MM.1S (cell line): ENCODE measurements around the gene PCDHGB5.

ENCODE experiments used
- DNase-seq: peaks from one replicate; pipeline ENCODE4 v3.0.0-alpha.2; 2015
- H2AFZ ChIP-seq: fragments of 300-600 bp; sonication (generic); 2 replicates; pipeline ENCODE4 v1.6.0; 2016; ENCODE audit warnings: antibody characterized with exemption, low read length
- H3F3A ChIP-seq: fragments of 300-600 bp; sonication (generic); 2 replicates; pipeline ENCODE4 v1.6.1; 2016; ENCODE audit warnings: mild to moderate bottlenecking, antibody characterized with exemption, low read length, moderate library complexity, mixed read lengths; ENCODE audit not compliant: insufficient read depth
- H3K27ac ChIP-seq: fragments of 300-600 bp; sonication (generic); 2 replicates; pipeline ENCODE4 v1.5.1; 2016; ENCODE audit warnings: mild to moderate bottlenecking, low read length
- H3K27me3 ChIP-seq: fragments of 300-600 bp; sonication (generic); replicated peaks from 2 replicates; pipeline ENCODE4 v1.6.0; 2016; ENCODE audit warnings: low read length; ENCODE audit not compliant: insufficient read depth
- H3K36me3 ChIP-seq: fragments of 300-600 bp; sonication (generic); replicated peaks from 2 replicates; pipeline ENCODE4 v1.6.1; 2016; ENCODE audit warnings: mild to moderate bottlenecking, low read length, mixed read lengths; ENCODE audit not compliant: insufficient read depth
- H3K4me1 ChIP-seq: fragments of 300-600 bp; sonication (generic); 2 replicates; pipeline ENCODE4 v1.6.1; 2016; ENCODE audit warnings: low read length, mixed read lengths
- H3K4me2 ChIP-seq: fragments of 300-600 bp; sonication (generic); 2 replicates; pipeline ENCODE4 v1.6.0; 2016; ENCODE audit warnings: low read depth, low read length
- H3K4me3 ChIP-seq: fragments of 300-600 bp; sonication (generic); 2 replicates; pipeline ENCODE4 v1.5.1; 2016; ENCODE audit warnings: low read length, mixed read lengths
- H3K79me2 ChIP-seq: fragments of 300-600 bp; sonication (generic); 2 replicates; pipeline ENCODE4 v1.6.1; 2016; ENCODE audit warnings: mixed run types, low read length, mixed read lengths
- H3K9ac ChIP-seq: fragments of 300-600 bp; sonication (generic); 2 replicates; pipeline ENCODE4 v1.6.1; 2016; ENCODE audit warnings: low read length, mixed read lengths
- H3K9me2 ChIP-seq: fragments of 300-600 bp; sonication (generic); replicated peaks from 2 replicates; pipeline ENCODE4 v1.6.1; 2016; ENCODE audit warnings: mild to moderate bottlenecking, low read length, mixed read lengths; ENCODE audit not compliant: insufficient read depth
- H3K9me3 ChIP-seq: fragments of 300-600 bp; sonication (generic); replicated peaks from 2 replicates; pipeline ENCODE4 v1.6.1; 2016; ENCODE audit warnings: mild to moderate bottlenecking, low read length, mixed read lengths; ENCODE audit not compliant: insufficient read depth
- H4K20me1 ChIP-seq: fragments of 300-600 bp; sonication (generic); 2 replicates; pipeline ENCODE4 v1.6.1; 2016; ENCODE audit warnings: mild to moderate bottlenecking, low read length, moderate library complexity, mixed read lengths; ENCODE audit not compliant: insufficient read depth
- CTCF ChIP-seq: fragments of 300-600 bp; sonication (generic); IDR thresholded peaks from 2 replicates; pipeline ENCODE4 v1.5.1; 2016; ENCODE audit warnings: antibody characterized with exemption, low read length, mixed read lengths
- EZH2 ChIP-seq: fragments of 300-600 bp; sonication (generic); optimal IDR thresholded peaks from 2 replicates; pipeline ENCODE3; 2017; ENCODE audit warnings: low read depth, mild to moderate bottlenecking, antibody characterized with exemption, low read length, mixed read lengths
- EZH2phosphoT487 ChIP-seq: fragments of 300-600 bp; sonication (generic); IDR thresholded peaks from 2 replicates; pipeline ENCODE4 v1.6.1; 2018; ENCODE audit warnings: antibody characterized with exemption, low read length

The PCDHGB5 gene

GRCh38 chr5:141437221-141437620, 39.5 kb downstream of the PCDHGB5 start:
- H3K79me2 ChIP-seq: no peaks in the 10 kb centered on the region
- no peaks in the 10 kb centered on the region for H3F3A ChIP-seq
- H3K4me2 ChIP-seq: no peak overlapping the region
- no peaks in the 10 kb centered on the region for H3K9me3 ChIP-seq
- H3K27ac ChIP-seq: no peak overlapping the region
- H3K9ac ChIP-seq: no peak overlapping the region
- no peaks in the 10 kb centered on the region; the same call in 1 of the 2 replicates for H3K27me3 ChIP-seq
- no peaks in the 10 kb centered on the region for H3K4me1 ChIP-seq
- H4K20me1 ChIP-seq: no peaks in the 10 kb centered on the region
- no peaks in the 10 kb centered on the region for H3K9me2 ChIP-seq
- TF ChIP-seq EZH2 (no peak), CTCF (no peak), EZH2phosphoT487 (no peak)
- H2AFZ ChIP-seq: no peak overlapping the region
- no peak for DNase-seq
- H3K36me3 ChIP-seq: no peaks in the 10 kb centered on the region
- no peak overlapping the region for H3K4me3 ChIP-seq

DNA sequence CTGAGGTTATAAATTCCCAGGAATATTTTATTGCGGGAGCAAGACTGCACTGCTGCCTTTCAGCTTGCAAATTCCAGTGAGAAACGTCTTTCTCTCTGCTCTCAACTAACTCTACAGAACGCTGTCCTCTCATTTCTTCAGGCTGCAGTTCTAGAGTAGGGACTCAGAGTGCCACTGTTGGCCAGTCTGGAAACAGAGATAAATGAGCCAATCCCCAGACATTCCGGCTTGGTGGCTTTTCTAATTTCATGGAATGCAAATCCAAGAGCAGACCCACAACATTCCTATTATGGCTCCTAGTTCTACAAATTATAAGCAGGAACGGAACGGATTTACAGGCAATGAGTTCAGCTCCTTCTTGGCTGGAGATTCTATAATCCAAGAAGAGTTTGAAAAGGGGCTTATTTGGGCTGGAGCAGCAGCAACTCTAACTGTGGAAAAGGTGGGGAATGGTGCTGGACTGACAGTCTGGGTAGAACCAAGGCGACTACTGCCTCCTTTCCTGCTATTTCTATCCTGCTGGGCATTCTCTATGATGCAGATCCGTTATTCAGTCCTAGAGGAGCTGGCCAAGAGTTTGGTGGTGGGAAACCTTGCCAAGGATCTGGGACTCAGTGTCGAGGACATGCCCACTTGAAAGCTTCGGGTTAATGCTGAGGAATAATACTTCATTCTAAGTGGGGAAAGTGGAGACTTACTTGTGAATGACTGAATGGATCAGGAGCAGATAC, 41.8 kb downstream of the PCDHGB5 start:
- Histone ChIP-seq H3K4me3 (no peak overlapping the region), H3K9me2 (no peaks in the 10 kb centered on the region), H3K9me3 (no peaks in the 10 kb centered on the region), H3K27me3 (no peaks in the 10 kb centered on the region; the same call in 1 of the 2 replicates), H3K4me2 (no peak overlapping the region), H4K20me1 (no peaks in the 10 kb centered on the region), H3K4me1 (no peaks in the 10 kb centered on the region), H3K79me2 (no peaks in the 10 kb centered on the region), H3K9ac (no peak overlapping the region), H2AFZ (no peak overlapping the region), H3K27ac (no peak overlapping the region), H3K36me3 (no peaks in the 10 kb centered on the region), H3F3A (no peaks in the 10 kb centered on the region)
- no peak for DNase-seq
- TF ChIP-seq EZH2 (no peak), EZH2phosphoT487 (no peak), CTCF (no peak)

DNA sequence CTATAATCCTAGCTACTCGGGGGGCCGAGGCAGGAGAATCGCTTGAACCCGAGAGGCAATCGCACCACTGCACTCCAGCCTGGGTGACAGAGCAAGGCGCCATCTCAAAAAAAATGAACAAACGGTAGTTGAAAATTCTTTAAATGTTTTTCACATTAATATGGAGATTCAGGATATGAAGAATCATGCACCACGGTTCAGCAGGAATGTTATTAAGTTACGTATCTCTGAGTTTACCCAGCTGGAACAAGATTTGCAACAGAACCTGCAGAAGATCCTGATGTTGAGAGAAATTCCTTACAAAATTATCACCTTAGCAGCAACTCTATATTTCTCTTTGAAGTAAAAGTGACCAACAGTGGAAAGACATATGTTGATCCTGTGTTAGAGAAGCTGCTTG, 42.6 kb downstream of the PCDHGB5 start:
- Histone ChIP-seq H3K4me1 (no peaks in the 10 kb centered on the region), H3K9me2 (no peaks in the 10 kb centered on the region), H3K27ac (no peak overlapping the region), H3K9me3 (no peaks in the 10 kb centered on the region), H3K4me3 (no peak overlapping the region), H4K20me1 (no peaks in the 10 kb centered on the region), H3K79me2 (no peaks in the 10 kb centered on the region), H3K27me3 (no peaks in the 10 kb centered on the region; the same call in 1 of the 2 replicates), H3F3A (no peaks in the 10 kb centered on the region), H2AFZ (no peak overlapping the region), H3K9ac (no peak overlapping the region), H3K36me3 (no peaks in the 10 kb centered on the region), H3K4me2 (no peak overlapping the region)
- TF ChIP-seq CTCF (no peak), EZH2 (no peak), EZH2phosphoT487 (no peak)
- no peak for DNase-seq
